Epithelial cell of esophagus (primary cell): Measurements from ENCODE around the gene AGK.

Source experiments
- DNase-seq: peaks from one replicate; pipeline ENCODE4 v3.0.0; 2010; ENCODE audit warnings: low read depth
- H3K4me3 ChIP-seq: 2 replicates; pipeline ENCODE4 v1.5.1; 2011; ENCODE audit warnings: mild to moderate bottlenecking, low read length, control low read depth
- TF ChIP-seq, protein P1 (sequence below): IDR thresholded peaks from 2 replicates; pipeline ENCODE4 v1.5.1; 2011; ENCODE audit warnings: low read depth, mild to moderate bottlenecking, low read length, control low read depth, inconsistent platforms; ENCODE audit not compliant: insufficient read depth; ENCODE audit errors: missing control alignments

AGK gene

DNA sequence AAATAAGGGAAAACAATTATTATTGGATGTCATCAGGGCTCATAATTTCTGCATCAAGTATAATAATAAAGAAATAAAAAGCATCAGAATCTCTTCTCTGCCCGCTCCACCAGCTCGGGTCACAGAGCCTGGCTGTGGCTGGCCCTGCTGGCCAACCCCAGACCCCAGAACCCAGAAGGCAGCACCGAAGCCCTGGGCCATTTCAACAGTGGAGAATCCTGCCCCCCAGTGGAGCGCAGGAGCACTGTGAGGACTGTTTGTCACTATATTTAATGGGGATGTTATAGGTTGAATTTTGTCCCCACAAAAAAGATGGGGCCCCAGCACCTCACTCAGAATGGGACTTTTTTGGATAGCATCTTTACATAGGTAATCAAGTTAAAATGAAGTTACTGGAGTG lies 123.5 kb downstream of the AGK start:
- H3K4me3 ChIP-seq, result no peak overlapping the region
- peak; percentile 45 for DNase-seq
- TF ChIP-seq, protein P1, sequence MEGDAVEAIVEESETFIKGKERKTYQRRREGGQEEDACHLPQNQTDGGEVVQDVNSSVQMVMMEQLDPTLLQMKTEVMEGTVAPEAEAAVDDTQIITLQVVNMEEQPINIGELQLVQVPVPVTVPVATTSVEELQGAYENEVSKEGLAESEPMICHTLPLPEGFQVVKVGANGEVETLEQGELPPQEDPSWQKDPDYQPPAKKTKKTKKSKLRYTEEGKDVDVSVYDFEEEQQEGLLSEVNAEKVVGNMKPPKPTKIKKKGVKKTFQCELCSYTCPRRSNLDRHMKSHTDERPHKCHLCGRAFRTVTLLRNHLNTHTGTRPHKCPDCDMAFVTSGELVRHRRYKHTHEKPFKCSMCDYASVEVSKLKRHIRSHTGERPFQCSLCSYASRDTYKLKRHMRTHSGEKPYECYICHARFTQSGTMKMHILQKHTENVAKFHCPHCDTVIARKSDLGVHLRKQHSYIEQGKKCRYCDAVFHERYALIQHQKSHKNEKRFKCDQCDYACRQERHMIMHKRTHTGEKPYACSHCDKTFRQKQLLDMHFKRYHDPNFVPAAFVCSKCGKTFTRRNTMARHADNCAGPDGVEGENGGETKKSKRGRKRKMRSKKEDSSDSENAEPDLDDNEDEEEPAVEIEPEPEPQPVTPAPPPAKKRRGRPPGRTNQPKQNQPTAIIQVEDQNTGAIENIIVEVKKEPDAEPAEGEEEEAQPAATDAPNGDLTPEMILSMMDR, result peak; percentile 57

DNA sequence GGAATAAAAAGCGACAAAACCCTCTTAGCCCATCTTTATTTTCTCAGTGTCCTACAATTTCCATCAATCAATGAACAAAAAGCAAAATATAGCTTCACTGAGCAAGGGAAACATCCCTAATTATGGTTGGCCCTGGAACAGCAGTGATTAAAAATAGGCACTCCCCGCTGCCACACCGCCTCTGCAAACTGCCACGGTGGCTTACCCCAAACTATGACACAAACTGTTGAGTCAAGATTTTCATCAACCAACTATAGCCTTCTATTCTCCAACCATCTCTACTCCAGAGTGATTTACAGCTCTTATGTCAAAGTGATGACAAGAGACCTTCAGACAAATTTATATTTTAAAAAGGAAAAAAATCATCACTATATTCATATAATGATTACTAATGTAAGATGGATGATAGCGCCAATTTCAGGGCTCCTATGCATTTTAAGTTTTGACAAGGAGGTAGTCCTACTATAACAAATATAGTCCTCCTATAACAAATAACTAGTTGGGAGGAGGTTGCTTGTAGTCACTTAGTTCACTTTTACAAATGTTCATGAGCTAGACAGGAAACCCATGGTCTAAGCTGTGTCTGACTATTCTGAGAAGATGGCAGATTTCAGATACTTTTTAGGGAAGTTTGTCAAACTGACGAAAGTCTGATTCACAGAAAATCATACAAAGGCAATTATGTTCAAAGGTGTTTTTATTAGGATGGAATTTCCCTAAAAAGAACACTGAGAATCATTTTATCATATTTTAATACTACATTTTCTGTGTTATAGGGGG lies 124.4 kb downstream of the AGK start:
- DNase-seq, result peak; percentile 25
- TF ChIP-seq, protein P1, result no peak
- H3K4me3 ChIP-seq, result no peak overlapping the region

DNA sequence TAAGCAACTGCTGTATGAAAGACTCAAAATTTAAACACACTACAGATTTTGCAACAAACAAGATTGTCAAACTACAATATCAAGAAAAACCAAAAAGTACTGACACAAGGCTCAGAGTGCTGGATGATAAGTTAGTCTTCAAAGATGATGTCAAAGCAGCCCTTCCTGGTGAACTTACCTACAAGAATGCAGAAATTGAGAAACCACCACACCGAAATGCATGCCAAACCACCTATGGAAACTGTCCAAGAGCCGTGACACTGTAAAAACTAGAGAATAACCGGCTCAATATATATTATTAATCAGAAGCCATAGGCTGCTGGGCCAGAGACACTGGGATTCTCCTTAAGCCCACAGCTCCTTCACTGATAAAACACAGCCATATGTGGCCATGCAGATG lies 125.4 kb downstream of the AGK start:
- DNase-seq, result peak; percentile 94
- no peak overlapping the region for H3K4me3 ChIP-seq
- TF ChIP-seq, protein P1, result no peak

DNA sequence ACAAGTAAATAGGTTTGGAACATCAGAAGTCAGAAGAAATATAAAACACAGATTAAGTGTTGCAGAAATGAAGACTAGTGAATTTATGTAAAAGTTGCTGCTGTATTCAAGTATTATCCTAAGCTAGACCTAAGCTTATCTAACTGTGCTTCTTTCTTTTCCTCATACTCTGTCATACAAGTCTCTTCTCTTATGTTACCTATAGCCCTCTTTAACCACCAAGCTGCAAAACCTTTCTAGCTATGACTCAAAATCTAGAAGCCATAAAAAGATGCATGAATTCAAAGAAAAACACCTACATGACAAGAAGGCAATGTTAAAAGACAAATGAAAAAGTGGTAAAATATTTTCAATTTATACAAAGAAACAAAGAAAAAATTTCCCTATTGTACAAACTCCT lies 127.8 kb downstream of the AGK start:
- no peak overlapping the region for H3K4me3 ChIP-seq
- TF ChIP-seq, protein P1, result no peak
- no peak for DNase-seq

DNA sequence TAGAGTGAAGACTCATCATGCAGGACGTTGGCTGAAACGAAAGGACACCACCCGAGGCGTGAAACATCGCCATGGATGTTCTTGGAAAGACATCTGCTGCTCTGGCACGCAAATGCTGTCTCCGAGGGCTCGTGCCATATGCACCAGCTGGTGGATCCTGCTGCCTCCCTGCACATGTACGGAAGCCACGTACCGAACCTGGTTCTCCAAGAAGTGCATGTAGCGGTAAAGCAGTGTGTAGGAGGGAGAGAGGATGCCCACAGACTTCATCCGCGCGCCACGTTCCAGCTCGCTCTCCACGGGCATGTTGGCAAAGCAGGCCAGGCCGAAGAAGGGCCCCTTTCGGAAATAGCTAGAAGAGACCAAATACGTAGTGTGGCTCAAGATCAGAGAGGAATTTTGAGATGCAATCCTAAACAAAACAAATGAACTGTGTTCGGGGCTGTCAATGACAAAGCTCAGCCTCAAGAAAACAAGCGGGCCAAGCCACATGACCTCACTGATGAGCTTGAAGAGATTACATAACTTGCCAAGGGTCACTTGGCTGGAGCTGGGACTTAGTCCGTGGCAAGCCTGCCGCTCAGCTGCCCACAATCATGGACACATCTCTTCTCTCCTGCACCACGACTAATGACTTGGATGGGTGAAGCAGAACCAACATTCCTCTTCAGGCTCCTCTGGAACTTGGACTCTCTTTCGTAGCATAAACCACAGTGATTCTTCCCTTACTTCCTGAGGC lies 134.2 kb downstream of the AGK start:
- TF ChIP-seq, protein P1, result no peak
- DNase-seq, result no peak
- no peak overlapping the region for H3K4me3 ChIP-seq

DNA sequence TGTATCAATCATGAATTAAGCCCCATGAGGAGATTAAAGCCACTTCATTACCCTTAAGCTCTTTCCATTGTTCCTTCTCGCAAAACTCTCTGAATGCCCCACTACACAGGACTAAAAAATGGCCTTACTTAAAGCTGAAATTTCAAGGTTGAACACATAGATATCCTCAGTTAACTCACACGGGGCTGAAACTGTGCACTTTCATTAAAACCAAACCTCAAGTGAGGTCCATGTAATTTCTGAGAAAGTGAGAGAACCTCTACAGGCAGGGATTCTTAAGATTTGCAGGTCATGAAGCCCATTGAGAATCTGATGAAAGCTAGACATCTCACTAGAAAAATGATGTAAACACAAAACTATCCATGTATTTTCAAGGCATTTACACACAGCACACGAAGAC lies 134.9 kb downstream of the AGK start:
- TF ChIP-seq, protein P1, result no peak
- H3K4me3 ChIP-seq, result no peak overlapping the region
- no peak for DNase-seq

DNA sequence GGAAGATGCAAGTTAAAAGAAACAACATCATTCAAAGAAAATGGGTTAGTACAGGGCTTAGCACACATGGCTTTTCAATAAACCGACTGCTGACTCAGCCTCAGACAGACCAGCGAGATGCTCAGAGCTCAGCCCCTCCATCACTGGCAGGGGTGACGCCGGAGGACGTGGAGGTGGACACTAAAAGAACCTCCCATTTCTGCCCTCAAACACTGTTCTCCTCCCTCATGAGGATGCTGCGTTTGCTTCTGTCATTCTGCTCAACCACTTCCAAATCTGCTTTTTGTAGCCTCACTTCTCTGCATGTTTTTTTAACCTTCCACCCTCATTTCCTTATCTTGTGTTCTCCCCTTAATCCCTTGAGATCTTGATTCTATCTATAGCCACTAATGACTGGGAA lies 135.5 kb downstream of the AGK start:
- DNase-seq, result no peak
- H3K4me3 ChIP-seq, result no peak overlapping the region
- TF ChIP-seq, protein P1, result no peak
